DND-41 (cell line): ENCODE results near the gene RBL2.
A peak's percentile ranks its signal among the peaks of the same experiment; 100 is the strongest.

Source experiments
- ATAC-seq: fragments of 200-7000 bp; cut with Tn5 transposase; 3 replicates; pipeline ENCODE4 v1.9.1; 2021; ENCODE audit warnings: low read depth; ENCODE audit not compliant: insufficient read depth
- DNase-seq: peaks from one replicate; pipeline ENCODE4 v3.0.0-alpha.2; 2020
- H2AFZ ChIP-seq: 2 replicates; pipeline ENCODE4 v1.6.0; 2012; ENCODE audit warnings: low read depth, low read length
- H3K27ac ChIP-seq: 2 replicates; pipeline ENCODE4 v1.5.1; 2012; ENCODE audit warnings: low read length, inconsistent platforms
- H3K27me3 ChIP-seq: fragments of 200-600 bp; sonication (generic); 2 replicates; pipeline ENCODE4 v1.6.0; 2012; ENCODE audit warnings: low read length, mild to moderate bottlenecking, inconsistent platforms; ENCODE audit not compliant: insufficient read depth, poor library complexity
- H3K36me3 ChIP-seq: 2 replicates; pipeline ENCODE4 v1.5.1; 2012; ENCODE audit warnings: low read length, inconsistent platforms; ENCODE audit not compliant: insufficient read depth
- H3K4me1 ChIP-seq: 2 replicates; pipeline ENCODE4 v1.5.1; 2012; ENCODE audit warnings: mild to moderate bottlenecking, low read length; ENCODE audit not compliant: insufficient read depth
- H3K4me2 ChIP-seq: 2 replicates; pipeline ENCODE4 v1.6.0; 2012; ENCODE audit warnings: mild to moderate bottlenecking, moderate library complexity, low read length, inconsistent platforms; ENCODE audit not compliant: insufficient read depth
- H3K4me3 ChIP-seq, 2 experiments: fragments of 200-600 bp in 1 of 2; shearing (Covaris generic) in 1 of 2; 2 replicates each; pipeline ENCODE4 v1.5.1; 2012 to 2016; ENCODE audit warnings: inconsistent platforms in 2 of 2, low read length in 2 of 2, mild to moderate bottlenecking in 2 of 2, low read depth in 1 of 2, moderate library complexity in 1 of 2
- H3K79me2 ChIP-seq: 2 replicates; pipeline ENCODE4 v1.6.0; 2012; ENCODE audit warnings: low read length, inconsistent platforms; ENCODE audit not compliant: insufficient read depth
- H3K9ac ChIP-seq: 2 replicates; pipeline ENCODE4 v1.6.0; 2012; ENCODE audit warnings: low read depth, mild to moderate bottlenecking, inconsistent platforms, low read length, moderate library complexity
- H3K9me3 ChIP-seq: 2 replicates; pipeline ENCODE4 v1.5.1; 2012; ENCODE audit warnings: low read length, moderate library complexity, mild to moderate bottlenecking, inconsistent platforms; ENCODE audit not compliant: insufficient read depth, severe bottlenecking
- H4K20me1 ChIP-seq: 2 replicates; pipeline ENCODE4 v1.6.0; 2012; ENCODE audit warnings: low read length; ENCODE audit not compliant: insufficient read depth
- CTCF ChIP-seq: IDR thresholded peaks from 2 replicates; pipeline ENCODE4 v1.5.1; 2012; ENCODE audit warnings: borderline replicate concordance, low read length, moderate library complexity, mild to moderate bottlenecking; ENCODE audit not compliant: poor library complexity, severe bottlenecking; ENCODE audit errors: extremely low read depth
- EZH2 ChIP-seq: IDR thresholded peaks from 3 replicates; pipeline ENCODE4 v1.6.1; 2012; ENCODE audit warnings: borderline replicate concordance, low read depth, mild to moderate bottlenecking, moderate library complexity, low read length, inconsistent platforms; ENCODE audit not compliant: severe bottlenecking

The RBL2 gene

GRCh38 chr16:53523126-53523804 is 89.0 kb downstream of the RBL2 start:
- Histone ChIP-seq H3K4me2 (no peak overlapping the region), H3K4me1 (peaks cover 58% of the 10 kb centered on the region), H3K36me3 (no peaks in the 10 kb centered on the region), H4K20me1 (0 out of 2 replicates have a peak, but pooled peaks cover 3% of the 10 kb centered on the region), H3K27me3 (no peaks in the 10 kb centered on the region), H3K4me3 (no peak overlapping the region), H2AFZ (no peak overlapping the region), H3K79me2 (no peaks in the 10 kb centered on the region), H3K27ac (no peak overlapping the region), H3K9me3 (no peaks in the 10 kb centered on the region), H3K9ac (no peak overlapping the region)
- ATAC-seq (no peak), DNase-seq (no peak)
- TF ChIP-seq EZH2, result no peak
- TF ChIP-seq CTCF, result no peak

- ATAC-seq, result no peak
- no peak overlapping the region for H3K4me2 ChIP-seq
- no peak overlapping the region for H3K27ac ChIP-seq
Observed at GRCh38 chr16:53523971-53524548, 89.8 kb downstream of the RBL2 start.

GRCh38 chr16:53528797-53529196 is 94.5 kb downstream of the RBL2 start:
- Histone ChIP-seq H3K9me3 (no peaks in the 10 kb centered on the region), H3K36me3 (no peaks in the 10 kb centered on the region), H4K20me1 (no peaks in the 10 kb centered on the region), H3K9ac (no peak overlapping the region), H3K4me1 (peaks cover 30% of the 10 kb centered on the region), H3K4me3 (no peak overlapping the region), H3K4me2 (no peak overlapping the region), H3K27me3 (no peaks in the 10 kb centered on the region), H3K79me2 (no peaks in the 10 kb centered on the region), H3K27ac (peak overlapping the region; percentile 32; the same call in 1 of the 2 replicates), H2AFZ (no peak overlapping the region)
- no peak for TF ChIP-seq CTCF
- no peak for TF ChIP-seq EZH2
- DNase-seq (peak; percentile 71), ATAC-seq (peak; percentile 83)

More at GRCh38 chr16:53523971-53524548, 89.8 kb downstream of the RBL2 start:
- no peaks in the 10 kb centered on the region for H3K27me3 ChIP-seq
- no peak for DNase-seq
- H4K20me1 ChIP-seq, result 0 out of 2 replicates have a peak, but pooled peaks cover 2% of the 10 kb centered on the region
- H3K9ac ChIP-seq, result no peak overlapping the region
- H3K79me2 ChIP-seq, result no peaks in the 10 kb centered on the region
- no peak overlapping the region for H2AFZ ChIP-seq
- TF ChIP-seq CTCF, result no peak
- TF ChIP-seq EZH2, result no peak
- no peak overlapping the region for H3K4me3 ChIP-seq
- peaks cover 58% of the 10 kb centered on the region for H3K4me1 ChIP-seq
- no peaks in the 10 kb centered on the region for H3K9me3 ChIP-seq
- no peaks in the 10 kb centered on the region for H3K36me3 ChIP-seq
